HCT116 (cell line): ENCODE results near the gene STX10.

Experiments
- ATF3 ChIP-seq: IDR thresholded peaks from 2 replicates; pipeline ENCODE4 v1.6.1; 2012
- CTCF ChIP-seq, 3 experiments: fragments of 200-600 bp in 1 of 3; sonication (generic) in 1 of 3; IDR thresholded peaks in 2 of 3; conservative IDR thresholded peaks in 1 of 3; 2 replicates each; pipeline ENCODE4 v1.5.1; 2012 to 2017; ENCODE audit warnings: low read depth in 2 of 3, low read length in 2 of 3, antibody characterized with exemption in 1 of 3, borderline replicate concordance in 1 of 3, control low read depth in 1 of 3, mild to moderate bottlenecking in 1 of 3, mixed read lengths in 1 of 3, mixed run types in 1 of 3, moderate library complexity in 1 of 3; ENCODE audit not compliant: insufficient read depth in 1 of 3
- EGR1 ChIP-seq: IDR thresholded peaks from 2 replicates; pipeline ENCODE4 v1.6.1; 2012; ENCODE audit warnings: low read depth
- EZH2 ChIP-seq: fragments of 200-600 bp; sonication (generic); IDR thresholded peaks from 2 replicates; pipeline ENCODE4 v1.6.1; 2017; ENCODE audit warnings: antibody characterized with exemption, mixed run types
- EZH2phosphoT487 ChIP-seq: fragments of 200-600 bp; IDR thresholded peaks from 2 replicates; pipeline ENCODE4 v1.6.1; 2018; ENCODE audit warnings: antibody characterized with exemption, borderline replicate concordance
- MAX ChIP-seq: IDR thresholded peaks from 2 replicates; pipeline ENCODE4 v1.6.1; 2012
- POLR2A ChIP-seq: IDR thresholded peaks from 2 replicates; pipeline ENCODE4 v1.7.0; 2011; ENCODE audit warnings: borderline replicate concordance; ENCODE audit not compliant: insufficient read depth, insufficient read length; ENCODE audit errors: extremely low read depth
- POLR2AphosphoS5 ChIP-seq: IDR thresholded peaks from 2 replicates; pipeline ENCODE4 v1.6.1; 2011; ENCODE audit warnings: mild to moderate bottlenecking, low read depth, low read length, moderate library complexity
- REST ChIP-seq: IDR thresholded peaks from 2 replicates; pipeline ENCODE4 v1.6.1; 2012; ENCODE audit warnings: low read depth
- SP1 ChIP-seq: IDR thresholded peaks from 2 replicates; pipeline ENCODE4 v1.6.1; 2012; ENCODE audit warnings: low read depth
- YY1 ChIP-seq: IDR thresholded peaks from 2 replicates; pipeline ENCODE4 v1.6.1; 2011; ENCODE audit warnings: low read length, low read depth, moderate library complexity, mild to moderate bottlenecking; ENCODE audit not compliant: insufficient replicate concordance; ENCODE audit errors: extremely low read depth
- ZFX ChIP-seq: fragments of 450-650 bp; IDR thresholded peaks from 2 replicates; pipeline ENCODE4 v1.6.1; 2017
- ZNF274 ChIP-seq: fragments of 200-500 bp; sonication (Bioruptor generic); IDR thresholded peaks from 2 replicates; pipeline ENCODE4 v1.6.1; 2014; ENCODE audit warnings: mild to moderate bottlenecking, low read depth, low read length, inconsistent platforms

GRCh38 chr19:13163609-13164342 lies 13.6 kb upstream of the STX10 start:
- TF ChIP-seq CTCF (IDR thresholded peaks at IDR 0.05 in 2 of 3, conservative IDR thresholded peaks at IDR 0.05 in 1 of 3; ENCODE audit: borderline replicate concordance in 1 of 3, insufficient read depth in 1 of 3, low read depth in 2 of 3, low read length in 2 of 3) (no peak), EZH2 (no peak), MAX (no peak), POLR2AphosphoS5 (peak; percentile 35; the same call in 1 of the 2 replicates), POLR2A (peak; percentile 28), EGR1 (no peak), ZNF274 (no peak), ATF3 (no peak), REST (no peak), ZFX (no peak), SP1 (no peak), EZH2phosphoT487 (no peak), YY1 (no peak)
